Upper lobe of left lung (tissue), 4 donors: Measurements from ENCODE around the gene TRIM8.

Source experiments
- CTCF ChIP-seq, 6 experiments: fragments of 450-650 bp in 4 of 6; fragments of 200-600 bp in 2 of 6; sonication (generic) in 2 of 6; IDR thresholded peaks; one replicate each; pipeline ENCODE4 v1.5.1; 2016 to 2019; ENCODE audit warnings: antibody characterized with exemption in 6 of 6
- EP300 ChIP-seq, 4 donors: sonication (generic); formaldehyde crosslinking; IDR thresholded peaks; one replicate each; pipeline ENCODE4 v1.5.1; 2017; ENCODE audit warnings: antibody characterized with exemption in 4 of 4, control low read depth in 2 of 4
- POLR2A ChIP-seq, 4 donors: fragments of 450-650 bp; IDR thresholded peaks; one replicate each; pipeline ENCODE4 v1.5.1; 2016 to 2017; ENCODE audit warnings: antibody characterized with exemption in 4 of 4, mild to moderate bottlenecking in 2 of 4
- POLR2AphosphoS5 ChIP-seq, 2 donors: sonication (generic); formaldehyde crosslinking; IDR thresholded peaks; one replicate each; pipeline ENCODE4 v1.5.1; 2017; ENCODE audit warnings: antibody characterized with exemption in 2 of 2

- TF ChIP-seq CTCF (IDR thresholded peaks at IDR 0.05): no peak
- no peak for TF ChIP-seq EP300 (IDR thresholded peaks at IDR 0.05)
- TF ChIP-seq POLR2A (IDR thresholded peaks at IDR 0.05): no peak
- no peak for TF ChIP-seq POLR2AphosphoS5 (IDR thresholded peaks at IDR 0.05)
Measured at GRCh38 chr10:102613785-102614184, 30.5 kb upstream of the TRIM8 start.
